GM12874 (cell line): ENCODE measurements around the gene DUS2.

Source experiments
- TF ChIP-seq, protein P1 (sequence below): IDR thresholded peaks from 2 replicates; pipeline ENCODE4 v1.5.1; 2011; ENCODE audit warnings: low read depth, mild to moderate bottlenecking, control low read depth, low read length, moderate library complexity; ENCODE audit not compliant: insufficient read depth

DUS2 gene

GRCh38 chr16:68071518-68071901 is 48.4 kb downstream of the DUS2 start:
- TF ChIP-seq, protein P1, sequence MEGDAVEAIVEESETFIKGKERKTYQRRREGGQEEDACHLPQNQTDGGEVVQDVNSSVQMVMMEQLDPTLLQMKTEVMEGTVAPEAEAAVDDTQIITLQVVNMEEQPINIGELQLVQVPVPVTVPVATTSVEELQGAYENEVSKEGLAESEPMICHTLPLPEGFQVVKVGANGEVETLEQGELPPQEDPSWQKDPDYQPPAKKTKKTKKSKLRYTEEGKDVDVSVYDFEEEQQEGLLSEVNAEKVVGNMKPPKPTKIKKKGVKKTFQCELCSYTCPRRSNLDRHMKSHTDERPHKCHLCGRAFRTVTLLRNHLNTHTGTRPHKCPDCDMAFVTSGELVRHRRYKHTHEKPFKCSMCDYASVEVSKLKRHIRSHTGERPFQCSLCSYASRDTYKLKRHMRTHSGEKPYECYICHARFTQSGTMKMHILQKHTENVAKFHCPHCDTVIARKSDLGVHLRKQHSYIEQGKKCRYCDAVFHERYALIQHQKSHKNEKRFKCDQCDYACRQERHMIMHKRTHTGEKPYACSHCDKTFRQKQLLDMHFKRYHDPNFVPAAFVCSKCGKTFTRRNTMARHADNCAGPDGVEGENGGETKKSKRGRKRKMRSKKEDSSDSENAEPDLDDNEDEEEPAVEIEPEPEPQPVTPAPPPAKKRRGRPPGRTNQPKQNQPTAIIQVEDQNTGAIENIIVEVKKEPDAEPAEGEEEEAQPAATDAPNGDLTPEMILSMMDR = no peak

DNA sequence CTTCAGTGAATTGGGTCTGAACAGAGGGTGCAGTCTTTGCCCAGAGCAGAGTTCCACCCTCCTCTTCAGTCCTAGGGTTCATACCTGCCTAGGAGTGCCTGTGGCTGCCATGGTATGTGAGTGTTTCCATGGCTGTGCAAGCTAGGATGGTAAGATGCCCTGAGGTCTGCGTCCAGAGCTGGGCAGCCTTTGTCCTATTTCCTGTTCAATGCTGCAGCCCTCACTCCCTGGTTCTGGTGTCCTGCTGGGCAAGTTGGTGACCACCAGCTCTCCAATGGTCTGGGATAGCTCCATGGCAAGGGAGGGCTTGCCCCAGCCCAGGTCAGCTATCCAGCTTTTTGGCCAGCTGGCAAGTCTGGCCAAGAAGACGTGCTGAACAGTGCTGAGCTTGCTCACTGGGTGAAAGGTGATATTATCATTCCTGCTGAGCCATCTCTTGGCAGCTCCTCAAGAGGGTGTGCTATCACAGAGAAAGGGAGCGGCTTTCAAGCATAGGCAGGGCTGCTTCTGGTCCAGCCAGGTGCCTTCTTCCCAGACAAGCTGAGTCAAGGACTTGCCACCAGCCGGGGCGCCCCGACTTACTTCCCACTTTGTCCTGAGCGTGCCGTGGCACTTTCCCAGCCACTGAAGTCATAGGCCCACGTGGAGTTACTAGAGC is 49.1 kb downstream of the DUS2 start:
- TF ChIP-seq, protein P1 = no peak

DNA sequence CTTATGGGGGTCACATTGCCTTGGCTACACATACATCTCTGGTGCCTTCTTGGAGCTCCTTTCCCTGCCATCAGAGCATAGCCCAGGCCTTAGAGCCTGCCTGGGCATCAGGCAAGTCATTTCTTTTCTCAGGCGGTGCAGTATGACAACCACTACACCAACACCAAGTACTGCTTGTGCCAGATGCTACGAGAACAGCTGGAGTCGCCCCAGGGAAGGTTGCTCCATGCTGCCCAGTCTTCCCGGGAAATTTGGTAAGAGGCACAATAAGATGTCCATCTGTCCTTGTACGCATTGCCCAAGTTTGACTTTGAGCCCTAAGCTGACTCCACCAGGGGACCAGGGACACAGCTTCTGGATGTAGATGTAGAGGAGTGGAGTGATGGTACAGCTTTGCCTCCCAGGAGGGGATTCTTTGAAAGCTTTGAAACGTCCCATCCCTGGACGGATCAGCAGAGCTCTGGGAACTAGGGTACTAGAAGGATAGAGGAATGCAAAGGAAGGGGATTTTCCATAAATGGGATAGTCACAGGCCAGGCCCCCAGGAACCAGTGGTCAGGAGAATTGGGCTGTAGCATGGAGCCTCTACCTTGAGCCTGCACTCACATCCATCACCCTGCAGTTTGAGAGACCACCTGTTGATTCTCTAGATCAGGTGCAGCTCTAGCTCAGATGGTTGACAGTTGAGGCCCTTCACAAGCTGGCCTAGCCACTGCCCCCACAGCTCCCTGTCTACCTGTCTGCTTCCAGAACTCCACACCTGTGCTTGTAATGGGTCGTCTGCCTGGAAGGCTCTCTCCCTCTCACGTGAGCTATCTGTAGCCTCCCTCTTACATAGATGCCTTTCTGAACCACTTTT is 51.0 kb downstream of the DUS2 start:
- TF ChIP-seq, protein P1 = no peak

DNA sequence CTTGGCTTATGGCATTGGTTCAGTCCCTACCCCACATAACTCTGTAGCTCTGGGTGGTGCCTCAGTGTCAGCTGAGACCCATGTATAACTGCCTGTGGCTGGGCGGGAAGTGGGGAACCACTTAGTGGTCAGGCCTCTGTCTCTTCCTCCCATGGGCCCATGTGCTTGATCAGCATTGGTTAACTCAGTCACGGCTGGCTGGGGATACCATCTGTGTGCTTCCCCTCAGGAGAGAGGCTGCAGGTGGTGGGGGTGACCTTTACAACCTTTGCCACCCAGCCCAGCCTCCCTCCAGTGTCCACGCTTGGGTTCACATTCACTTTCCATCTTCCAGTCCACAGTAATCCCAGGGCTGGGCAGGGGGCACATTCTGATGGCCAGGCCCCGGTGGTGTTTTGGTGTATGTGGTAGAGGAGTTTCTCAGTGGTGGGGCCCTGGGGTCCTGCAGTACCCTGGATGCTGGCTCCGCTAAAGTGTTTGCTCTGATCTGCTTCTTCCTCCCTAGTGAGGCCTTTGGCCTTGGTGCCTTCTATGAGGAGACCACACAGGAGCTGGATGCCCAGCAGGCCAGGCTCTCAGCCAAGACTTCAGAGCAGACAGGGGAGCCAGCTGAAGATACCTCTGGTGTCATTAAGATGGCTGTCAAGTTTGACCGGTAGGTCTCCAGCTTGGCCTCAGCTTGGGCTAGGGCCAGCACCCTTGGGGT is 51.9 kb downstream of the DUS2 start:
- TF ChIP-seq, protein P1 = no peak

- TF ChIP-seq, protein P1 = no peak
Observed at GRCh38 chr16:68075980-68076379, 52.9 kb downstream of the DUS2 start.

DNA sequence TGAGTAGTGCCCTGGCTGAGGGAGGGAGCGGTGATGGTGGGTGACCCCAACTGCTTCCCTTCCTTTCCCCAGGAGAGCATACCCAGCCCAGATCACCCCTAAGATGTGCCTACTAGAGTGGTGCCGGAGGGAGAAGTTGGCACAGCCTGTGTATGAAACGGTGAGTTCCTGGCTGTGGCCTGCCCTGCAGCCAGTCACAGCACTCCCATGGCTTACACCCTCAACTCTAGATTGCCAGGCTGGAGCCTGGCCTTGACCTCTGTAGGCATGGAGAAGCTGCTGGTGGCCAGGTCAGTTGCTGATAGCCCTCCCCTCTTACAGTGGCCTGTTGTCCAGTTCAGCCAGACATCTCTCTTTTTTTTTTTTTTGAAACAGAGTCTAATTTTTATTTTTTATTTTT is 53.5 kb downstream of the DUS2 start:
- TF ChIP-seq, protein P1 = no peak
